WTC11 (cell line): ENCODE measurements around the gene PLK1. TPM values are rescaled to one million over a fixed set of nuclear protein-coding genes. Genes with fewer than 3 reads are reported as not detected.

ENCODE experiments used
- ATAC-seq: fragments of 200-7000 bp; cut with Tn5 transposase; 2 replicates; pipeline ENCODE4 v1.10.0; 2021; ENCODE audit warnings: mild to moderate bottlenecking, moderate library complexity
- CTCF ChIA-PET: fragments of 300-600 bp; sonication (Branson Sonifier 250); formaldehyde crosslinking; loops from one replicate; lab custom pipeline; 2021; ENCODE audit warnings: antibody characterized with exemption; lab: Charles Lee
- POLR2A ChIA-PET: fragments of 350-600 bp; sonication (Branson Sonifier 250); formaldehyde crosslinking; loops from one replicate; lab custom pipeline; 2021; ENCODE audit warnings: antibody characterized with exemption; lab: Charles Lee
- DNase-seq: peaks from one replicate; pipeline ENCODE4 v3.0.0; 2021; ENCODE audit warnings: low spot score
- H3K27ac Mint-ChIP-seq: 2 replicates; pipeline ENCODE4 v1.8.0; 2021; ENCODE audit warnings: mixed read lengths
- H3K27me3 Mint-ChIP-seq: 2 replicates; pipeline ENCODE4 v1.8.0; 2021; ENCODE audit warnings: low read depth, mild to moderate bottlenecking, moderate library complexity, mixed read lengths
- H3K36me3 Mint-ChIP-seq: 2 replicates; pipeline ENCODE4 v1.8.0; 2021; ENCODE audit warnings: mixed read lengths
- H3K4me1 Mint-ChIP-seq: 2 replicates; pipeline ENCODE4 v1.8.0; 2022; ENCODE audit warnings: mixed read lengths
- H3K4me3 Mint-ChIP-seq: 2 replicates; pipeline ENCODE4 v1.8.0; 2021; ENCODE audit warnings: mild to moderate bottlenecking, moderate library complexity, mixed read lengths
- H3K9me3 Mint-ChIP-seq: 2 replicates; pipeline ENCODE4 v1.8.0; 2021; ENCODE audit warnings: mixed read lengths
- ELF4 ChIP-seq: sonication (generic); formaldehyde crosslinking; IDR thresholded peaks from 2 replicates; pipeline ENCODE4 v1.8.1; 2022; ENCODE audit warnings: low read depth, mild to moderate bottlenecking, moderate library complexity, missing genetic modification reagents
- KAT7 ChIP-seq: sonication (generic); formaldehyde crosslinking; IDR thresholded peaks from 2 replicates; pipeline ENCODE4 v1.8.1; 2023; ENCODE audit warnings: missing genetic modification reagents, mild to moderate bottlenecking, borderline replicate concordance
- MYBL2 ChIP-seq: sonication (generic); formaldehyde crosslinking; IDR thresholded peaks from 2 replicates; pipeline ENCODE4 v1.8.1; 2023; ENCODE audit warnings: mild to moderate bottlenecking, moderate library complexity, missing genetic modification reagents
- NFATC4 ChIP-seq: fragments of 250-450 bp; sonication (Bioruptor Pico); IDR thresholded peaks from 2 replicates; pipeline ENCODE4 v1.9.0; 2021; ENCODE audit warnings: mild to moderate bottlenecking
- NFYB ChIP-seq: sonication (generic); formaldehyde crosslinking; conservative IDR thresholded peaks from 2 replicates; pipeline ENCODE4 v1.8.0; 2022; ENCODE audit warnings: low read depth, missing genetic modification reagents
- TCF7 ChIP-seq: sonication (generic); formaldehyde crosslinking; IDR thresholded peaks from 2 replicates; pipeline ENCODE4 v1.8.0; 2022; ENCODE audit warnings: mild to moderate bottlenecking, low read depth, missing genetic modification reagents, moderate library complexity
- TEAD1 ChIP-seq: sonication (generic); formaldehyde crosslinking; IDR thresholded peaks from 2 replicates; pipeline ENCODE4 v1.8.0; 2022; ENCODE audit warnings: mild to moderate bottlenecking, missing genetic modification reagents
- ZNF232 ChIP-seq: sonication (generic); formaldehyde crosslinking; IDR thresholded peaks from 2 replicates; pipeline ENCODE4 v1.8.0; 2022; ENCODE audit warnings: mild to moderate bottlenecking, missing genetic modification reagents
- total RNA-seq: library from RNA; stranded (reverse); gene quantifications from 3 replicates; pipeline ENCODE4 v1.2.3, GENCODE V29; 2021
- TF ChIP-seq, protein P1 (sequence below): fragments of 250-450 bp; sonication (Bioruptor Pico); IDR thresholded peaks from 2 replicates; pipeline ENCODE4 v1.9.0; 2021; ENCODE audit warnings: moderate library complexity, mild to moderate bottlenecking, inconsistent platforms, borderline replicate concordance
- TF ChIP-seq, protein P2 (sequence below): sonication (generic); formaldehyde crosslinking; IDR thresholded peaks from 2 replicates; pipeline ENCODE4 v1.8.0; 2023; ENCODE audit warnings: mild to moderate bottlenecking, missing genetic modification reagents
- TF ChIP-seq, protein P3 (sequence below): sonication (generic); formaldehyde crosslinking; IDR thresholded peaks from 2 replicates; pipeline ENCODE4 v1.8.1; 2023; ENCODE audit warnings: mild to moderate bottlenecking, moderate library complexity, missing genetic modification reagents
- TF ChIP-seq, protein P4 (sequence below): sonication (generic); formaldehyde crosslinking; IDR thresholded peaks from 2 replicates; pipeline ENCODE4 v1.8.0; 2022; ENCODE audit warnings: missing genetic modification reagents
- TF ChIP-seq, protein P5 (sequence below): fragments of 200-600 bp; IDR thresholded peaks from 2 replicates; pipeline ENCODE4 v1.8.0; 2022; ENCODE audit warnings: antibody characterized with exemption
- TF ChIP-seq, protein P6 (sequence below): sonication (generic); formaldehyde crosslinking; IDR thresholded peaks from 2 replicates; pipeline ENCODE4 v1.8.1; 2022; ENCODE audit warnings: mild to moderate bottlenecking, missing genetic modification reagents, moderate library complexity, borderline replicate concordance
- TF ChIP-seq, protein P7 (sequence below): sonication (generic); formaldehyde crosslinking; IDR thresholded peaks from 2 replicates; pipeline ENCODE4 v1.8.1; 2023; ENCODE audit warnings: mild to moderate bottlenecking, missing genetic modification reagents

Gene PLK1
- total RNA-seq, 1 experiment from 2014 or later, result 167 TPM

DNA sequence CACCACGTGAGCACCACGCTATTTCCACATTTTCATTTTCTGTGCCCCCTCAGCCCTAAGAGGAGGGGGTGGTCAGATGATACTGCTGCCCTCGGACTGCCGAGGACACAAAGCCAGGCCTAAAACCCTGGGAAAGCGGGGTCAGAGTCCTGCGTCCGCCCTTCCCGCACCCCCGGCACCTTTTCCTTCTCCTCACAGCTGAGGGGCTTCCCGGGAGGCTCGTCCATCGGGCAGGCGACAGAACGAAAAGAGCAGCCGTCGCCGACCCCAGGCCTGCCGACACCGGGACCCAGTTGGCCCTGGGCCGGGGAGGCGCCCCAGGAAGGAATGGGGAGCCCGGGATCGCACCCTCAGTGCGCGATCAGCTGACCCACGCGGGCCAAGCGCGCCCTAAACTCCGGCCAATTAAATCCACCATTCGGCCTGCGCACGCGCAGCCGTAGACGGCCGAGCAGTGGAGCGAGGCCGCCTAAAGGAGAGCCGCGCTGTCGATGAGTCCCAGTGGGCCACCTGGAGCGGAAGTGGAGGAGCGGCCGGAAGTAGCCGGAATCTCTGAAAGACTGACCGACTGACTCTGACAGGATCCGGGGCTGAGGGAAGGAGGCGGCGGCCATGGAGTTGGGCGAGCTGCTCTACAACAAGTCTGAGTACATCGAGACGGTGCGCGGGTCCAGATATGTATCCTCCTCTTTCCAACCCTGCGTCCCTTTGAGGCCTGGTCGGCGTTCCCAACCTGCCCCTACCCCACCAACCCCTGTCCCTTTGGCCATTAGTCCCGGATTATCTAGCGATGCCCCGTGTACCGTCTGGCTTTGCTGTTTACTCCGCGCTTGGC, 37.5 kb upstream of the PLK1 start, which contains the start of the genes DCTN5 and PALB2 (continued):
- TF ChIP-seq, protein P1, sequence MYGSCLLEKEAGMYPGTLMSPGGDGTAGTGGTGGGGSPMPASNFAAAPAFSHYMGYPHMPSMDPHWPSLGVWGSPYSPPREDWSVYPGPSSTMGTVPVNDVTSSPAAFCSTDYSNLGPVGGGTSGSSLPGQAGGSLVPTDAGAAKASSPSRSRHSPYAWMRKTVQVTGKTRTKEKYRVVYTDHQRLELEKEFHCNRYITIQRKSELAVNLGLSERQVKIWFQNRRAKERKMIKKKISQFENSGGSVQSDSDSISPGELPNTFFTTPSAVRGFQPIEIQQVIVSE (CRISPR knock-in tag), result no peak
- 0 out of 2 replicates have a peak, but pooled peaks have one; percentile 68 for TF ChIP-seq KAT7 (CRISPR knock-in tag)
- TF ChIP-seq, all 79 proteins: peak for 16

DNA sequence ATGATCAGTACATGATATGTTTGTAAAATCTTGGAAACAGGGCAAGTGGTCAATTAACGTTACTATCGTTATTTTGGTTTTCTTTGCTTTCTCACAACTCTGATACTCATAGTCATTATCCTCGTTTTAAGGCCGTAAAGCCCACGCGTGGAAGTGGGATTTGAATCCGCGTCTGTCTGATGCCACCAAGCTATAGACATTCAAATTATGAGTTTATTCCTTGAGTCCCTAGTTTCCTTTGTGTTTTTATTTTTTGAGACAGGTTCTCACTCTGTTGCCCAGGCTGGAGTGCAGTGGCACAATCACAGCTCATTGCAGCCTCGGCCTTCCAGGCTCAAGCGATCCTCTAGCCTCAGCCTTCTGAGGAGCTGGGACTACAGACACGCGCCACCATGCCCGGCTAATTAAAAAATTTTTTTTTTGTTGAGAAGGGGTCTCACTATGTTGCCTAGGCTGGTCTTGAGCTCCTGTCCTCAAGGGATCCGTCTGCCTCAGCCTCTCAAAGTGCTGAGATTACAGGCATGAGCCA, 36.4 kb upstream of the PLK1 start:
- no peak for ATAC-seq
- TF ChIP-seq TEAD1 (CRISPR knock-in tag) (no peak), ZNF232 (CRISPR knock-in tag) (no peak)
- Mint-ChIP-seq H3K4me1 (peaks cover 13% of the 10 kb centered on the region), H3K27me3 (no peaks in the 10 kb centered on the region; the same call in 1 of the 2 replicates), H3K27ac (peak overlapping the region; percentile 97), H3K9me3 (no peaks in the 10 kb centered on the region), H3K4me3 (peak overlapping the region; percentile 98), H3K36me3 (peaks cover 31% of the 10 kb centered on the region)
- no peak for DNase-seq
- ChIA-PET CTCF (interaction anchor here (1.2 to 1.5 kb wide), 2 partner anchors 36 to 85 kb away, joined by 3 to 6 read pairs; partner anchors contain the start of genes PLK1 and UBFD1), POLR2A (interaction anchor here (1.9 kb wide), 1 partner anchor 36 kb away, joined by 10 read pairs; the partner anchor contains the start of gene PLK1)

DNA sequence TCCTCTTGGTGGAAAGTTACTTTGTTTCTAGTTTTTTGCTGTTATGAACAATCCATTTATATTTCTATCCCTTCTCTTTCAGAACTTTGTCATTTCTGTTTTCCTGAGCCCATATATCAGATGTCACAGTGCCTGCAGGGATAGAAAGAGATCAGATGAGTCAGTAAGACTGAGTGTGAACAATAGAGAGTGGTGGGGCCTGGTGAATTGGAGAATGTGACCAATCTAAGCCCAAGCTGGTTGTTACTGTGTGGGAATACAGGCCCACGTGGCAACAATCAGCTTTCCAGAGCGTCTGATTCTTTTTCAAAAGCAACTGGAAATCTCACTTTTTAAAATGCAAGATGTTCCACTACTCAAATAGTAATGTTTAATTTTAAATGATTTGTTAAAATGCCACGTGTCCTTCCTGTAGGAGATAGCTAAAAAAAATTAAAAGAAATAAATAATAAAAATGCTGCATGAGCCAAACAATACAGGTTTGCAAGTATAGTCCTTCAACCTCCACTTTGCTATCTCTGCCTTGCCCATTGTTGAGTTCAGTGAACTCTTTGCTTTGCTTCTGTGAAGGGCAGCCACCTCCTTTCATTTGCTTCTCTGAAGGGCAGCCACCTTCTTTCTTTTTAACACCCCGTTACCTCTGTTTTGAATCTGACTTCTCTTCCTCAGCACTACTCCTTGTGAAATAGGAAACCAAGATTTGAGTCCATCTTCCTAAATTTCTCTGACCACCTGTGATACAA, 27.8 kb upstream of the PLK1 start:
- peaks cover 21% of the 10 kb centered on the region for H3K36me3 Mint-ChIP-seq
- H3K27ac Mint-ChIP-seq, result peak overlapping the region; percentile 55
- ATAC-seq (no peak), DNase-seq (no peak)
- H3K9me3 Mint-ChIP-seq, result no peaks in the 10 kb centered on the region
- no peak overlapping the region for H3K4me3 Mint-ChIP-seq
- no peaks in the 10 kb centered on the region for H3K4me1 Mint-ChIP-seq
- H3K27me3 Mint-ChIP-seq, result no peaks in the 10 kb centered on the region
- ChIA-PET POLR2A (no interaction called here), CTCF (interaction anchor here (1.5 kb wide), 1 partner anchor 77 kb away, joined by 3 read pairs; no protein-coding TSS in a partner anchor)
- TF ChIP-seq, protein P2, sequence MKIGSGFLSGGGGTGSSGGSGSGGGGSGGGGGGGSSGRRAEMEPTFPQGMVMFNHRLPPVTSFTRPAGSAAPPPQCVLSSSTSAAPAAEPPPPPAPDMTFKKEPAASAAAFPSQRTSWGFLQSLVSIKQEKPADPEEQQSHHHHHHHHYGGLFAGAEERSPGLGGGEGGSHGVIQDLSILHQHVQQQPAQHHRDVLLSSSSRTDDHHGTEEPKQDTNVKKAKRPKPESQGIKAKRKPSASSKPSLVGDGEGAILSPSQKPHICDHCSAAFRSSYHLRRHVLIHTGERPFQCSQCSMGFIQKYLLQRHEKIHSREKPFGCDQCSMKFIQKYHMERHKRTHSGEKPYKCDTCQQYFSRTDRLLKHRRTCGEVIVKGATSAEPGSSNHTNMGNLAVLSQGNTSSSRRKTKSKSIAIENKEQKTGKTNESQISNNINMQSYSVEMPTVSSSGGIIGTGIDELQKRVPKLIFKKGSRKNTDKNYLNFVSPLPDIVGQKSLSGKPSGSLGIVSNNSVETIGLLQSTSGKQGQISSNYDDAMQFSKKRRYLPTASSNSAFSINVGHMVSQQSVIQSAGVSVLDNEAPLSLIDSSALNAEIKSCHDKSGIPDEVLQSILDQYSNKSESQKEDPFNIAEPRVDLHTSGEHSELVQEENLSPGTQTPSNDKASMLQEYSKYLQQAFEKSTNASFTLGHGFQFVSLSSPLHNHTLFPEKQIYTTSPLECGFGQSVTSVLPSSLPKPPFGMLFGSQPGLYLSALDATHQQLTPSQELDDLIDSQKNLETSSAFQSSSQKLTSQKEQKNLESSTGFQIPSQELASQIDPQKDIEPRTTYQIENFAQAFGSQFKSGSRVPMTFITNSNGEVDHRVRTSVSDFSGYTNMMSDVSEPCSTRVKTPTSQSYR (CRISPR knock-in tag), result no peak
- TF ChIP-seq, protein P3, sequence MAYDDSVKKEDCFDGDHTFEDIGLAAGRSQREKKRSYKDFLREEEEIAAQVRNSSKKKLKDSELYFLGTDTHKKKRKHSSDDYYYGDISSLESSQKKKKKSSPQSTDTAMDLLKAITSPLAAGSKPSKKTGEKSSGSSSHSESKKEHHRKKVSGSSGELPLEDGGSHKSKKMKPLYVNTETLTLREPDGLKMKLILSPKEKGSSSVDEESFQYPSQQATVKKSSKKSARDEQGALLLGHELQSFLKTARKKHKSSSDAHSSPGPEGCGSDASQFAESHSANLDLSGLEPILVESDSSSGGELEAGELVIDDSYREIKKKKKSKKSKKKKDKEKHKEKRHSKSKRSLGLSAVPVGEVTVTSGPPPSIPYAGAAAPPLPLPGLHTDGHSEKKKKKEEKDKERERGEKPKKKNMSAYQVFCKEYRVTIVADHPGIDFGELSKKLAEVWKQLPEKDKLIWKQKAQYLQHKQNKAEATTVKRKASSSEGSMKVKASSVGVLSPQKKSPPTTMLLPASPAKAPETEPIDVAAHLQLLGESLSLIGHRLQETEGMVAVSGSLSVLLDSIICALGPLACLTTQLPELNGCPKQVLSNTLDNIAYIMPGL (CRISPR knock-in tag), result no peak
- TF ChIP-seq NFYB (CRISPR knock-in tag), result no peak
- TF ChIP-seq, protein P4, sequence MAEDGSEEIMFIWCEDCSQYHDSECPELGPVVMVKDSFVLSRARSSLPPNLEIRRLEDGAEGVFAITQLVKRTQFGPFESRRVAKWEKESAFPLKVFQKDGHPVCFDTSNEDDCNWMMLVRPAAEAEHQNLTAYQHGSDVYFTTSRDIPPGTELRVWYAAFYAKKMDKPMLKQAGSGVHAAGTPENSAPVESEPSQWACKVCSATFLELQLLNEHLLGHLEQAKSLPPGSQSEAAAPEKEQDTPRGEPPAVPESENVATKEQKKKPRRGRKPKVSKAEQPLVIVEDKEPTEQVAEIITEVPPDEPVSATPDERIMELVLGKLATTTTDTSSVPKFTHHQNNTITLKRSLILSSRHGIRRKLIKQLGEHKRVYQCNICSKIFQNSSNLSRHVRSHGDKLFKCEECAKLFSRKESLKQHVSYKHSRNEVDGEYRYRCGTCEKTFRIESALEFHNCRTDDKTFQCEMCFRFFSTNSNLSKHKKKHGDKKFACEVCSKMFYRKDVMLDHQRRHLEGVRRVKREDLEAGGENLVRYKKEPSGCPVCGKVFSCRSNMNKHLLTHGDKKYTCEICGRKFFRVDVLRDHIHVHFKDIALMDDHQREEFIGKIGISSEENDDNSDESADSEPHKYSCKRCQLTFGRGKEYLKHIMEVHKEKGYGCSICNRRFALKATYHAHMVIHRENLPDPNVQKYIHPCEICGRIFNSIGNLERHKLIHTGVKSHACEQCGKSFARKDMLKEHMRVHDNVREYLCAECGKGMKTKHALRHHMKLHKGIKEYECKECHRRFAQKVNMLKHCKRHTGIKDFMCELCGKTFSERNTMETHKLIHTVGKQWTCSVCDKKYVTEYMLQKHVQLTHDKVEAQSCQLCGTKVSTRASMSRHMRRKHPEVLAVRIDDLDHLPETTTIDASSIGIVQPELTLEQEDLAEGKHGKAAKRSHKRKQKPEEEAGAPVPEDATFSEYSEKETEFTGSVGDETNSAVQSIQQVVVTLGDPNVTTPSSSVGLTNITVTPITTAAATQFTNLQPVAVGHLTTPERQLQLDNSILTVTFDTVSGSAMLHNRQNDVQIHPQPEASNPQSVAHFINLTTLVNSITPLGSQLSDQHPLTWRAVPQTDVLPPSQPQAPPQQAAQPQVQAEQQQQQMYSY (CRISPR knock-in tag), result no peak
- TF ChIP-seq, protein P5, sequence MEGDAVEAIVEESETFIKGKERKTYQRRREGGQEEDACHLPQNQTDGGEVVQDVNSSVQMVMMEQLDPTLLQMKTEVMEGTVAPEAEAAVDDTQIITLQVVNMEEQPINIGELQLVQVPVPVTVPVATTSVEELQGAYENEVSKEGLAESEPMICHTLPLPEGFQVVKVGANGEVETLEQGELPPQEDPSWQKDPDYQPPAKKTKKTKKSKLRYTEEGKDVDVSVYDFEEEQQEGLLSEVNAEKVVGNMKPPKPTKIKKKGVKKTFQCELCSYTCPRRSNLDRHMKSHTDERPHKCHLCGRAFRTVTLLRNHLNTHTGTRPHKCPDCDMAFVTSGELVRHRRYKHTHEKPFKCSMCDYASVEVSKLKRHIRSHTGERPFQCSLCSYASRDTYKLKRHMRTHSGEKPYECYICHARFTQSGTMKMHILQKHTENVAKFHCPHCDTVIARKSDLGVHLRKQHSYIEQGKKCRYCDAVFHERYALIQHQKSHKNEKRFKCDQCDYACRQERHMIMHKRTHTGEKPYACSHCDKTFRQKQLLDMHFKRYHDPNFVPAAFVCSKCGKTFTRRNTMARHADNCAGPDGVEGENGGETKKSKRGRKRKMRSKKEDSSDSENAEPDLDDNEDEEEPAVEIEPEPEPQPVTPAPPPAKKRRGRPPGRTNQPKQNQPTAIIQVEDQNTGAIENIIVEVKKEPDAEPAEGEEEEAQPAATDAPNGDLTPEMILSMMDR, result no peak
- no peak for TF ChIP-seq MYBL2 (CRISPR knock-in tag)
- TF ChIP-seq, protein P6, sequence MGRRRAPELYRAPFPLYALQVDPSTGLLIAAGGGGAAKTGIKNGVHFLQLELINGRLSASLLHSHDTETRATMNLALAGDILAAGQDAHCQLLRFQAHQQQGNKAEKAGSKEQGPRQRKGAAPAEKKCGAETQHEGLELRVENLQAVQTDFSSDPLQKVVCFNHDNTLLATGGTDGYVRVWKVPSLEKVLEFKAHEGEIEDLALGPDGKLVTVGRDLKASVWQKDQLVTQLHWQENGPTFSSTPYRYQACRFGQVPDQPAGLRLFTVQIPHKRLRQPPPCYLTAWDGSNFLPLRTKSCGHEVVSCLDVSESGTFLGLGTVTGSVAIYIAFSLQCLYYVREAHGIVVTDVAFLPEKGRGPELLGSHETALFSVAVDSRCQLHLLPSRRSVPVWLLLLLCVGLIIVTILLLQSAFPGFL (CRISPR knock-in tag), result no peak
- no peak for TF ChIP-seq ELF4 (CRISPR knock-in tag)
- TF ChIP-seq, protein P7, sequence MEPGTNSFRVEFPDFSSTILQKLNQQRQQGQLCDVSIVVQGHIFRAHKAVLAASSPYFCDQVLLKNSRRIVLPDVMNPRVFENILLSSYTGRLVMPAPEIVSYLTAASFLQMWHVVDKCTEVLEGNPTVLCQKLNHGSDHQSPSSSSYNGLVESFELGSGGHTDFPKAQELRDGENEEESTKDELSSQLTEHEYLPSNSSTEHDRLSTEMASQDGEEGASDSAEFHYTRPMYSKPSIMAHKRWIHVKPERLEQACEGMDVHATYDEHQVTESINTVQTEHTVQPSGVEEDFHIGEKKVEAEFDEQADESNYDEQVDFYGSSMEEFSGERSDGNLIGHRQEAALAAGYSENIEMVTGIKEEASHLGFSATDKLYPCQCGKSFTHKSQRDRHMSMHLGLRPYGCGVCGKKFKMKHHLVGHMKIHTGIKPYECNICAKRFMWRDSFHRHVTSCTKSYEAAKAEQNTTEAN, result no peak
- TF ChIP-seq NFATC4 (CRISPR knock-in tag), result no peak
- no peak for TF ChIP-seq TCF7 (CRISPR knock-in tag)
